IPS-NIHi11 (cell line): ENCODE results near the gene IMPA2.
A peak's percentile ranks its signal among the peaks of the same experiment; 100 is the strongest.
"Not testable (repeated sequence)": the region's sequence is repeated elsewhere in the genome, so short reads cannot be mapped to it uniquely, and the experiment has no call there.

ENCODE experiments used
- DNase-seq: peaks from one replicate; pipeline ENCODE4 v3.0.0; 2012; ENCODE audit warnings: mixed read lengths, low spot score

IMPA2 gene

GRCh38 chr18:12049978-12050811 lies 68.9 kb downstream of the IMPA2 start:
- DNase-seq, result no peak

GRCh38 chr18:12052866-12053265 lies 71.6 kb downstream of the IMPA2 start:
- DNase-seq, result no peak

GRCh38 chr18:12053289-12053688 lies 72.0 kb downstream of the IMPA2 start:
- DNase-seq, result no peak

GRCh38 chr18:12056034-12056883 lies 75.0 kb downstream of the IMPA2 start:
- no peak for DNase-seq

GRCh38 chr18:12056884-12057402 lies 75.6 kb downstream of the IMPA2 start:
- DNase-seq, result no peak

- DNase-seq, result peak; percentile 50
Observed at GRCh38 chr18:12057419-12058039, 76.2 kb downstream of the IMPA2 start.

- DNase-seq, result no peak
Observed at GRCh38 chr18:12059334-12060181, 78.3 kb downstream of the IMPA2 start.

- peak; percentile 57 for DNase-seq
Observed at GRCh38 chr18:12060182-12060870, 79.0 kb downstream of the IMPA2 start.

- no peak for DNase-seq
Observed at GRCh38 chr18:12061685-12062084, 80.4 kb downstream of the IMPA2 start.

GRCh38 chr18:12062974-12063373 lies 81.7 kb downstream of the IMPA2 start:
- DNase-seq, result no peak

GRCh38 chr18:12064086-12064763 lies 82.9 kb downstream of the IMPA2 start:
- DNase-seq, result no peak

GRCh38 chr18:12065397-12065796 lies 84.1 kb downstream of the IMPA2 start:
- DNase-seq, result no peak

- DNase-seq, result no peak
Observed at GRCh38 chr18:12066910-12067511, 85.7 kb downstream of the IMPA2 start.

- no peak for DNase-seq
Observed at GRCh38 chr18:12067671-12068070, 86.4 kb downstream of the IMPA2 start.

GRCh38 chr18:12068316-12068949 lies 87.1 kb downstream of the IMPA2 start:
- peak; percentile 61 for DNase-seq

- no peak for DNase-seq
Observed at GRCh38 chr18:12068950-12069320, 87.6 kb downstream of the IMPA2 start.

GRCh38 chr18:12071066-12071465 lies 89.8 kb downstream of the IMPA2 start:
- not testable (repeated sequence) for DNase-seq

- no peak for DNase-seq
Observed at GRCh38 chr18:12072996-12073395, 91.7 kb downstream of the IMPA2 start.

- no peak for DNase-seq
Observed at GRCh38 chr18:12074736-12075135, 93.4 kb downstream of the IMPA2 start.
